HG03342 (cell line): Measurements from ENCODE around the gene TMBIM4.

Experiments
- ATAC-seq: cut with Tn5 transposase; IDR thresholded peaks from one replicate; pipeline ENCODE4 v1.9.1; 2021; ENCODE audit warnings: mild to moderate bottlenecking, moderate library complexity; ENCODE audit not compliant: unreplicated experiment

TMBIM4 gene

DNA sequence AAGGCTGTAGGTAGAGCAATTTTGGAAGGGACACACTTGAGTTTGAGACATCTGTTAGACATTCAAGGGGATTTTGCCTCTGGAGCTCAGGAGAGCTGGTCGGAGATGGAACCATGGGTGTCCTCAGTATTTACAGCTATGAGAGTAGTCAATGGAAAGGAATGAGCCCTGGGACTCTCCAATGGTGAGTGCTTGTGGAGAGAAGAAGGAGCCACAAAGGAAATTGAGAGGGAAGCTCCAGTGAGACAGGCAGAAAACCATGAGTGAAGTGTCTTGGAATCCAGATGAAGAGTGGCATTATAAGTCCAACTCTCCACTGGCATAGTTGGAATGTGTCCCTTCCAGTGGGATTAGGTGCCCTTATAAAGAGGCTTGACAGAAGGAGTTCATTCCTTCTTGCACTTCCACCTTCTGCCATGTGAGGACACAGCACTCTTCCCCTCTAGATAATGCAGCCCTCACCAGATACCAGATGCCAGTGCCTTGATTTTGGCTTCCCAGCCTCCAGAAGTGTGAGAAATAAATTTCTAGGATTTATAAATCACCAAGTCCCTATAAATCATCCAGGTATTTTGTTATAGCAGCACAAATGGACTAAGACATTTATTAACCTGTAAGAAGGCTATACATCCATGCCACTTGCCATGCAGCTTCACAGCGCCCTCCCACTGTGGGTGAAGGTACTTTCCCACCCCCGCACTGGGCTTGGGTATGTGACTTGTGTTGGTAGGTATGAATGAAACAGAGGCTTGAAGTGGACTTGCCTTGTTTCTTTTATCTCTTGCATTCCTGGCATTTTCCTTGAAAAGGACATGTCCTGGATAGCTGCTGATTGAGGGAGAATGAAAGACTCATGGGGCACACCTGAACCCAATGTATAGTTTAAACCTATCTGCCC, 66.5 kb downstream of the TMBIM4 start:
- no peak for ATAC-seq

DNA sequence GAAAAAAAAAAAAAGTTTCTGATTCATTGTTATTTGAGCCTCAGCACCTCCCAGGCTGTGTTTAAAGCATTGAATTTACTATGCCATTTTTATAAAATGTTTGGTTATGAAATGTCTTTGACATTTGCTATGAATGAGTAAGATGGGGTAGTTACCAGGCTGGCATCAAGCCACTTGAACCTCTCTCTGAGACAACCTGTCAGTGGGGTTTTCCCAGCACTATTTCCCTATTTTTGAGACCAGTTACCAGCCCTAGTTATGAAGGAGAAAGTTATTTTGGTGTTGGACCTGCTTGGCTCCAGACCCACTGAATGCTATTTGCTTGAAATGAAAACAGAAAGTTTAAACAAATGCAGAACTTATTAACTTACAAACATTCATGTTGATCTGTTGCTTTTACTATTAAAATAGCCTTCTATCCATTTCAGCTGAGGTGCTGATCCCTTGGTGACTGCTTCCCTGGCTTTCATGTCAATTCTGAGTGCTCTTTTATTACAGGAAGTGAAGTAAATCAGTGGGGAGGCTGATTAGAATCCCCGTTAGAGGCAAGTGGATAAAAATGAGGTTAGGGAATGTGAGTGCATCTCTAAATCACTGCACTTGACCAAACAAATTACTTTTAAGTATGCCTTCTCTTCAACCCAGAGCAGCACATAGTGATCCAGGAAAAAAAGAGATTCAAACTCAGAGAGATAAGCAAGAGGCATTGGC, 77.1 kb downstream of the TMBIM4 start:
- ATAC-seq, result peak; percentile 63

DNA sequence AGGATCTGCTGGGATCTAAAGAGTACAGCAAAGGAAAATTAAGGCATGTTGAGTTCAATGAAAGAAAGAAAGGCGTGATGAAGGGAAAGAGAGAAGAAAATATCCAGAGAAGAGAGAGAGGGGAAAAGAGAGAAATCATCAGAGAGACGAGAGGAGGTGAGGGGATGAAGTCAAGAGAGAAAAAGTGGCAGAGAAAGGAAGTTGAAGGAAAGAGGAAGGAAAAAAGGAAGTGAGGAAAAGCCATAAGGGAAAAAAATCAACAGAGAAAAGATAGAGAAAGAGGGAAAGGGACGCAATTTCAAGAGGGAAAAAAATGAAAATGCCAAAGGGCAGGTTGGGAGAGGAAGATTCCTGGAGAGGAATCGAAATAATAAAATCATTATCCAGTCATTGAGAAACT, 79.6 kb downstream of the TMBIM4 start:
- ATAC-seq, result no peak

DNA sequence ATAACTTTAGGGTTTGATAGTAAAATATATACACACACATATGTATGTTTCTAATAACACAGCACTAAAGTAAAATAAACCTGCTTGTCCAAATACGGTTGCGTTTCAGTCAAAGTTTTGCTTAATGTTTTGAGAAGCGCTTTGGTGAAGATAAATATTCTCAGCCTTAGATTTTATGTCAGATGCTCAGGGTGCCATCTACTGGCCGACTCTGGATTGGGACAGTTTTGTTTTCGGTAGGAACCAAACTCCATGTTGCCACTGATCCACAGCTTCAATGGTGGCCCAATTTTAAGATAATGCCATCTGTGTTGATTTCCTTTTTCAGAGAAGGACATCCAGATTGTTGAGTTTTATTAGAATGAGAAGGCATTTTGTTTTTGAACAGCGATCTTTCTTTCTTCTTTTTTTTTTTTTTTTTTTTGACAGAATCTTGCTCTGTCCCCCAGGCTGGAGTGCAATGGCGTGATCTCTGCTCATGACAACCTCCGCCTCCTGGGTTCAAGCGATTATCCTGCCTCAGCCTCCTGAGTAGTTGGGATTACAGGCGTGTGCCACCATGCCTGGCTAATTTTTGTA, 82.3 kb downstream of the TMBIM4 start:
- no peak for ATAC-seq

DNA sequence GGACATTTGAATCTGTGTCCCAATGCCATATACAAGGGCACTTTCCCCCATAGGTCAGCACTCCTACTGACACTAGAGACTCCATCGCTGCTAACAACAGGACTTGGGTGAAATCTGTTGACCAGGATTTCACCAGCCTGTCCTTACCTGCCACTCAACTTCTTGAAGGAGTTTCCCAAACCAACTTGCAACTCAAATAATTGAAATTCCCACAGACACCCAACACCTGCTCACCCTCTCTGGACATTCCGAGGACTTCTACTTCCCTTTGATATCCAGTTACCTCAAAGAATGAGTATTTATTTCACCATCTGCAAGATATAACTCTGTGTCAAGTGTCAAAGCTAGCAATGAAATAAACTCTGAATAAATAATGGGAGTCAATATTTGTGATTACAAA, 83.8 kb downstream of the TMBIM4 start:
- ATAC-seq, result no peak
